IMR-90 (cell line): ENCODE data around the gene PAPSS2. TPM values are rescaled to one million over a fixed set of nuclear protein-coding genes. Genes with fewer than 3 reads are reported as not detected.

ENCODE experiments used
- ATAC-seq: fragments of 200-7000 bp; cut with Tn5 transposase; 2 replicates; pipeline ENCODE4 v1.9.1; 2020; ENCODE audit warnings: low read depth, mild to moderate bottlenecking, moderate library complexity
- BruUV-seq: library from RNA; stranded (reverse); fragments of 400-500 nt; replicated peaks from 2 replicates; lab custom pipeline; 2021; lab: Mats Ljungman, UMichigan
- CTCF ChIA-PET: fragments of 300-600 bp; formaldehyde crosslinking; extraction: SDS; loops from one replicate; lab custom pipeline; 2021; ENCODE audit warnings: antibody characterized with exemption; lab: Yijun Ruan, JAX
- POLR2A ChIA-PET: fragments of 300-600 bp; sonication (Branson Sonifier 250); formaldehyde crosslinking; loops from one replicate; lab custom pipeline; 2022; ENCODE audit warnings: antibody characterized with exemption; ENCODE audit not compliant: unreplicated experiment; lab: Charles Lee
- DNase-seq: peaks from one replicate; pipeline ENCODE4 v3.0.0; 2013
- H2AFZ ChIP-seq: replicated peaks from 2 replicates; pipeline ENCODE3; 2013; ENCODE audit warnings: low read length, mild to moderate bottlenecking; ENCODE audit not compliant: poor library complexity
- H2AK5ac ChIP-seq: 2 replicates; pipeline ENCODE4 v1.6.1; 2013; ENCODE audit warnings: low read depth, low read length, inconsistent platforms
- H2AK9ac ChIP-seq: replicated peaks from 2 replicates; pipeline ENCODE3; 2013; ENCODE audit warnings: mild to moderate bottlenecking, low read depth, low read length, moderate library complexity; ENCODE audit not compliant: poor library complexity
- H2BK120ac ChIP-seq: 2 replicates; pipeline ENCODE4 v1.6.1; 2013; ENCODE audit warnings: low read depth, low read length, inconsistent platforms
- H2BK15ac ChIP-seq: 3 replicates; pipeline ENCODE4 v1.6.1; 2013; ENCODE audit warnings: low read depth, low read length, inconsistent platforms
- H2BK20ac ChIP-seq: 2 replicates; pipeline ENCODE4 v1.6.1; 2013; ENCODE audit warnings: low read depth, mild to moderate bottlenecking, inconsistent platforms, low read length, moderate library complexity
- H2BK5ac ChIP-seq: 2 replicates; pipeline ENCODE4 v1.6.1; 2013; ENCODE audit warnings: mild to moderate bottlenecking, low read depth, low read length, inconsistent platforms; ENCODE audit not compliant: poor library complexity, severe bottlenecking
- H3K14ac ChIP-seq: replicated peaks from 2 replicates; pipeline ENCODE4 v1.6.1; 2013; ENCODE audit warnings: low read depth, low read length, inconsistent platforms
- H3K18ac ChIP-seq: 2 replicates; pipeline ENCODE4 v1.6.1; 2013; ENCODE audit warnings: low read depth, low read length, control low read depth
- H3K23ac ChIP-seq: 2 replicates; pipeline ENCODE4 v1.6.1; 2013; ENCODE audit warnings: low read depth, low read length, inconsistent platforms
- H3K27ac ChIP-seq: 2 replicates; pipeline ENCODE4 v1.5.1; 2013; ENCODE audit warnings: mild to moderate bottlenecking, control low read depth, low read length; ENCODE audit not compliant: insufficient read depth
- H3K27me3 ChIP-seq: 2 replicates; pipeline ENCODE4 v1.6.1; 2013; ENCODE audit warnings: low read length; ENCODE audit not compliant: control insufficient read depth, insufficient read depth
- H3K36me3 ChIP-seq: 2 replicates; pipeline ENCODE4 v1.6.1; 2013; ENCODE audit warnings: low read length, mixed read lengths; ENCODE audit not compliant: control insufficient read depth, insufficient read depth
- H3K4ac ChIP-seq: 2 replicates; pipeline ENCODE4 v1.6.1; 2013; ENCODE audit warnings: low read depth, low read length, inconsistent platforms
- H3K4me1 ChIP-seq: 2 replicates; pipeline ENCODE4 v1.6.1; 2013; ENCODE audit warnings: low read length, mixed read lengths; ENCODE audit not compliant: control insufficient read depth, insufficient read depth
- H3K4me2 ChIP-seq: 2 replicates; pipeline ENCODE4 v1.6.1; 2013; ENCODE audit warnings: low read depth, mild to moderate bottlenecking, control low read depth, low read length, moderate library complexity
- H3K4me3 ChIP-seq: 2 replicates; pipeline ENCODE4 v1.5.1; 2013; ENCODE audit warnings: low read depth, mild to moderate bottlenecking, control low read depth, low read length, moderate library complexity; ENCODE audit not compliant: insufficient read depth
- H3K56ac ChIP-seq: 2 replicates; pipeline ENCODE4 v1.6.1; 2013; ENCODE audit warnings: low read length, inconsistent platforms; ENCODE audit not compliant: insufficient read depth; ENCODE audit errors: extremely low read depth
- H3K79me1 ChIP-seq, 2 experiments: 2 replicates each; pipeline ENCODE4 v1.6.1; 2013; ENCODE audit warnings: low read length in 2 of 2, inconsistent platforms in 1 of 2, low read depth in 1 of 2
- H3K9ac ChIP-seq: 2 replicates; pipeline ENCODE4 v1.6.1; 2013; ENCODE audit warnings: low read depth, low read length, control low read depth
- H3K9me1 ChIP-seq: 2 replicates; pipeline ENCODE4 v1.6.1; 2013; ENCODE audit warnings: low read length, inconsistent platforms; ENCODE audit not compliant: insufficient read depth
- H3K9me3 ChIP-seq: 2 replicates; pipeline ENCODE4 v1.6.1; 2013; ENCODE audit warnings: low read length; ENCODE audit not compliant: control insufficient read depth, insufficient read depth
- H4K20me1 ChIP-seq: 2 replicates; pipeline ENCODE4 v1.6.1; 2013; ENCODE audit warnings: low read length, inconsistent platforms; ENCODE audit not compliant: insufficient read depth
- H4K5ac ChIP-seq: 2 replicates; pipeline ENCODE4 v1.6.1; 2013; ENCODE audit warnings: mild to moderate bottlenecking, low read depth, low read length, control low read depth
- H4K8ac ChIP-seq, 2 experiments: 2 replicates each; pipeline ENCODE4 v1.6.1; 2013; ENCODE audit warnings: low read depth in 2 of 2, low read length in 2 of 2, control low read depth in 1 of 2, inconsistent platforms in 1 of 2
- H4K91ac ChIP-seq: 2 replicates; pipeline ENCODE4 v1.6.1; 2013; ENCODE audit warnings: low read depth, low read length, inconsistent platforms; ENCODE audit not compliant: insufficient read depth
- BHLHE40 ChIP-seq: fragments of 150-350 bp; IDR thresholded peaks from 2 replicates; pipeline ENCODE4 v1.6.1; 2016; ENCODE audit warnings: mild to moderate bottlenecking, low read depth, low read length
- CEBPB ChIP-seq: IDR thresholded peaks from 2 replicates; pipeline ENCODE4 v1.6.1; 2012; ENCODE audit warnings: low read depth, low read length, improper control_type of control experiment
- CHD1 ChIP-seq: IDR thresholded peaks from 2 replicates; pipeline ENCODE4 v1.6.1; 2012; ENCODE audit warnings: low read depth, low read length, improper control_type of control experiment
- CTCF ChIP-seq: conservative IDR thresholded peaks from 2 replicates; pipeline ENCODE4 v1.5.1; 2012; ENCODE audit warnings: mild to moderate bottlenecking, low read depth, low read length, improper control_type of control experiment
- ELK1 ChIP-seq: fragments of 150-350 bp; IDR thresholded peaks from 2 replicates; pipeline ENCODE4 v1.6.1; 2016; ENCODE audit warnings: low read depth, mild to moderate bottlenecking, low read length, moderate library complexity, borderline replicate concordance
- FOS ChIP-seq: fragments of 150-350 bp; IDR thresholded peaks from 2 replicates; pipeline ENCODE4 v1.6.1; 2016; ENCODE audit warnings: low read depth, low read length
- MAFK ChIP-seq: IDR thresholded peaks from 2 replicates; pipeline ENCODE4 v1.6.1; 2012; ENCODE audit warnings: low read depth, low read length, improper control_type of control experiment
- MAZ ChIP-seq: IDR thresholded peaks from 2 replicates; pipeline ENCODE4 v1.6.1; 2012; ENCODE audit warnings: low read depth, mild to moderate bottlenecking, low read length, improper control_type of control experiment, moderate library complexity, borderline replicate concordance
- MXI1 ChIP-seq: IDR thresholded peaks from 2 replicates; pipeline ENCODE4 v1.6.1; 2012; ENCODE audit warnings: low read depth, mild to moderate bottlenecking, low read length, moderate library complexity, borderline replicate concordance
- NFE2L2 ChIP-seq: fragments of 150-350 bp; IDR thresholded peaks from 2 replicates; pipeline ENCODE4 v1.6.1; 2016; ENCODE audit warnings: low read depth, mild to moderate bottlenecking, low read length
- POLR2A ChIP-seq: IDR thresholded peaks from 2 replicates; pipeline ENCODE4 v1.6.1; 2012; ENCODE audit warnings: mild to moderate bottlenecking, low read depth, low read length
- RAD21 ChIP-seq: IDR thresholded peaks from 2 replicates; pipeline ENCODE4 v1.6.1; 2012; ENCODE audit warnings: low read length, improper control_type of control experiment
- RCOR1 ChIP-seq: IDR thresholded peaks from 2 replicates; pipeline ENCODE4 v1.6.1; 2012; ENCODE audit warnings: mild to moderate bottlenecking, low read length, improper control_type of control experiment; ENCODE audit not compliant: insufficient replicate concordance
- RFX5 ChIP-seq: IDR thresholded peaks from 2 replicates; pipeline ENCODE4 v1.8.0; 2012; ENCODE audit warnings: low read depth, mild to moderate bottlenecking, low read length, moderate library complexity
- SMC3 ChIP-seq: fragments of 150-350 bp; IDR thresholded peaks from 2 replicates; pipeline ENCODE4 v1.6.1; 2016; ENCODE audit warnings: low read depth, mild to moderate bottlenecking, antibody characterized with exemption, low read length, moderate library complexity
- USF2 ChIP-seq: fragments of 150-350 bp; IDR thresholded peaks from 2 replicates; pipeline ENCODE4 v1.6.1; 2017; ENCODE audit warnings: mild to moderate bottlenecking, antibody characterized with exemption, low read length, low read depth
- WGBS, 2 experiments: methylation state at CpG; one replicate each; pipeline versions ENCODE4 v1.1.5 to v1.1.7; 2013; ENCODE audit warnings: missing lambda C conversion rate in 2 of 2; ENCODE audit not compliant: insufficient read length in 1 of 2; ENCODE audit errors: extremely low coverage in 2 of 2; 5-methylcytosine and 5-hydroxymethylcytosine counted together
- dilution Hi-C: fragments of 300-500 bp; cut with HindIII; formaldehyde crosslinking; loops from one replicate; pipeline ENCODE4 v1.14.3; 2018; ENCODE audit warnings: low sequenced_read_pairs; ENCODE audit not compliant: unreplicated experiment
- in situ Hi-C: fragments of 300-500 bp; cut with MboI; formaldehyde crosslinking; loops from 3 replicates; pipeline ENCODE4 v1.14.3; 2019; ENCODE audit warnings: low sequenced_read_pairs, inconsistent platforms, mixed read lengths
- intact Hi-C: fragments of 100-400 bp; cut with micrococcal nuclease; formaldehyde crosslinking; loops from 2 replicates; pipeline ENCODE4 v1.10.0; 2022
- polyA plus RNA-seq, 3 experiments: library from polyadenylated mRNA; depleted of rRNA; stranded (reverse); fragments of >200 nt; gene quantifications; 2 replicates each; pipeline ENCODE4 v1.2.3, GENCODE V29; 2012; ENCODE audit warnings: low replicate concordance in 1 of 3
- total RNA-seq: library from RNA; depleted of rRNA; stranded (reverse); fragments of >200 nt; gene quantifications from 2 replicates; pipeline ENCODE4 v1.2.3, GENCODE V29; 2012

PAPSS2 gene
- total and polyA plus RNA-seq, 2 of the 4 experiments (the other 2 are of a cell fraction) = 55.0 to 63.3 TPM

GRCh38 chr10:87642486-87642885 lies 17.2 kb upstream of the PAPSS2 start:
- Histone ChIP-seq H2BK15ac (no peak overlapping the region), H3K9me1 (no peaks in the 10 kb centered on the region), H3K79me1 (no peaks in the 10 kb centered on the region), H2BK20ac (no peak overlapping the region), H3K4me1 (no peaks in the 10 kb centered on the region; the same call in 1 of the 2 replicates), H3K9me3 (no peaks in the 10 kb centered on the region), H4K20me1 (no peaks in the 10 kb centered on the region), H3K56ac (no peak overlapping the region), H3K27me3 (no peaks in the 10 kb centered on the region), H3K14ac (no peak overlapping the region), H3K36me3 (no peaks in the 10 kb centered on the region), H4K5ac (no peak overlapping the region), H3K4me3 (no peak overlapping the region), H4K8ac (no peak overlapping the region), H2AFZ (no peak overlapping the region), H3K9ac (no peak overlapping the region), H4K91ac (no peak overlapping the region), H3K23ac (no peak overlapping the region), H2BK120ac (no peak overlapping the region), H2AK5ac (no peak overlapping the region), H3K18ac (no peak overlapping the region), H3K27ac (no peak overlapping the region), H2BK5ac (no peak overlapping the region), H3K4me2 (no peak overlapping the region), H2AK9ac (no peak overlapping the region), H3K4ac (no peak overlapping the region)
- in situ Hi-C loops (no loop called here), intact Hi-C loops (no loop called here), dilution Hi-C loops (no loop called here)
- POLR2A ChIA-PET = interaction anchor here (0.6 kb wide), 1 partner anchor 11 kb away, joined by 3 read pairs; no protein-coding TSS in a partner anchor
- TF ChIP-seq MXI1 (no peak), SMC3 (no peak), ELK1 (no peak), RFX5 (no peak), USF2 (no peak), FOS (no peak), RCOR1 (no peak), CEBPB (no peak), CHD1 (no peak), MAFK (no peak), CTCF (no peak), RAD21 (no peak), POLR2A (no peak), MAZ (no peak), BHLHE40 (no peak), NFE2L2 (no peak)
- DNase-seq = no peak
- CTCF ChIA-PET = no interaction called here
- BruUV-seq = no TSS peak
- no peak for ATAC-seq
- 89% methylated on average over 5 of the region's 11 CpGs; no CpG with 5 or more reads in 1 of the 2 experiments for WGBS, 2 experiments
